Heart left ventricle (tissue), 13 donors: ENCODE data around the gene GCM1.

Experiments
- CTCF ChIP-seq, 12 donors: fragments of 200-600 bp; sonication (generic) in 4 of 12; IDR thresholded peaks; one replicate each; pipeline versions ENCODE4 v1.5.0 to v1.8.0; 2018 to 2022; ENCODE audit warnings: antibody characterized with exemption in 12 of 12, mild to moderate bottlenecking in 5 of 12
- POLR2A ChIP-seq, 2 donors: fragments of 450-650 bp; IDR thresholded peaks; one replicate each; pipeline ENCODE4 v1.6.1; 2017; ENCODE audit warnings: antibody characterized with exemption in 2 of 2, mild to moderate bottlenecking in 2 of 2, moderate library complexity in 2 of 2
- donor health status: ischemic (EF 13 %, LVEDD 7.1; RV severe dilation, severe dysfunction).
- donor health status: DM: no; HTN: yes; CAD: no.
- donor health status: DM: no; HTN: no; CAD: no.
- donor health status: ischemic (EF 25% LVEDD 6.9; RV normal size, moderate dysfunction).
- donor health status: ischemic (EF 25% LVEDD 5.7; RV mildly dilated, moderate dysfunction).
- donor health status: ischemic (EF 35%, LVEDD 5.7; RV mildly dilated, moderate dysfunction).
- donor health status: nonischemic (EF 11% LVEDD 7.7; RV severe dilation, severe dysfunction).
- donor health status: DM: yes; HTN: yes; CAD: no.
- donor health status: PGD.
- donor health status: ischemic (EF 29% LVEDD 5.4; RV normal size, mild dysfunction).
- donor health status: nonischemic (EF 23%, LVEDD 6.1; RV moderate dilation, normal function).

DNA sequence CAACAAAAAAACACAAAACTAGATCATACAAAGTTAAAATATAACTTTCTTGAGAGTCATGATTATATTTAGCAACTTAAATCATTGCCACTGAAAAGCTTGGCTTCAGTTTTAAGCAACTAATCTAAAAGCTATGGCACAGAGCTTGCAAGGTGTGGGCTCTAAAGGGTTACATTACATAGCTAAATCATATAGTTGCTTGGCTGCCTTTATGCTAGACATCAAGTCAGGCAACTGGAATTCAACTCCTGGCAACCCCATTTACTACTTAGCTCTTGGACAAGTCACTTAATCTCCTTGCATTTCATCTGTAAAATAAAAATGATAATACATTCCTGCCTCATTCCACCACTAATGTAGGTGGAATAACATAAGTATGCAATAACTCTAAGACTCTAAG, 40.9 kb upstream of the GCM1 start:
- no peak for TF ChIP-seq CTCF (IDR thresholded peaks at IDR 0.05)
- TF ChIP-seq POLR2A (IDR thresholded peaks at IDR 0.05): no peak
